GM21737 (cell line): ENCODE data around the gene BFAR.
"Not testable (repeated sequence)": the region's sequence is repeated elsewhere in the genome, so short reads cannot be mapped to it uniquely, and the experiment has no call there.

ENCODE experiments used
- ATAC-seq: cut with Tn5 transposase; IDR thresholded peaks from one replicate; pipeline ENCODE4 v1.9.1; 2021; ENCODE audit warnings: mild to moderate bottlenecking, moderate library complexity; ENCODE audit not compliant: unreplicated experiment

The BFAR gene

GRCh38 chr16:14635395-14636165 lies 2.8 kb downstream of the BFAR start:
- ATAC-seq = no peak

DNA sequence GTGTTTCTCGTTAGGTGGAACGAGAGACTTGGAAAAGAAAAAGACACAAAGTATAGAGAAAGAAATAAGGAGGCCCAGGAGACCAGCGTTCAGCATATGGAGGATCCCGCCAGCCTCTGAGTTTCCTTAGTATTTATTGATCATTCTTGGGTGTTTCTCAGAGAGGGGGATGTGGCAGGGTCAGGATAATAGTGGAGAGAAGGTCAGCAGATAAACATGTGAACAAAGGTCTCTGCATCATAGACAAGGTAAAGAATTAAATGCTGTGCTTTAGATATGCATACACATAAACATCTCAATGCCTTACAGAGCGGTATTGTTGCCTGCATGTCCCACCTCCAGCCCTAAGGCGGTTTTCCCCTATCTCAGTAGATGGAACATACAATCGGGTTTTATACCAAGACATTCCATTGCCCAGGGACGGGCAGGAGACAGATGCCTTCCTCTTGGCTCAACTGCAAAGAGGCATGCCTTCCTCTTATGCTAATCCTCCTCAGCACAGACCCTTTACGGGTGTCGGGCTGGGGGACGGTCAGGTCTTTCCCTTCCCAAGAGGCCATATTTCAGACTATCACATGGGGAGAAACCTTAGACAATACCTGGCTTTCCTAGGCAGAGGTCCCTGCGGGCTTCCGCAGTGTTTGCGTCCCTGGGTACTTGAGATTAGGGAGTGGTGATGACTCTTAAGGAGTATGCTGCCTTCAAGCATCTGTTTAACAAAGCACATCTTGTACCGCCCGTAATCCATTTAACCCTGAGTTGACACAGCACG lies 3.6 kb downstream of the BFAR start:
- not testable (repeated sequence) for ATAC-seq

DNA sequence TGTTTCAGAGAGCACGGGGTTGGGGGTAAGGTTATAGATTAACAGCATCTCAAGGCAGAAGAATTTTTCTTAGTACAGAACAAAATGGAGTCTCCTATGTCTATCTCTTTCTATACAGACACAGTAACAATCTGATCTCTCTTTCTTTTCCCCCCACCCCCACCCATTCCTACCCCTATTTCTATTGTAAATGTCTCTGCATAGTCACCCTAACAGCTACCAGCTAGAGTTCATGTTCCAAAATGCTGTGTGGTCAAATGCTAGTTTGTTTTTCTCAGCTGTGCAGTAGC lies 4.1 kb downstream of the BFAR start:
- ATAC-seq = not testable (repeated sequence)

- no peak for ATAC-seq
These were observed 7.8 kb downstream of the BFAR start for GRCh38 chr16:14640538-14640937.

- no peak for ATAC-seq
These were observed 8.5 kb downstream of the BFAR start for GRCh38 chr16:14641206-14641605.

GRCh38 chr16:14641926-14642325 lies 9.2 kb downstream of the BFAR start:
- no peak for ATAC-seq

DNA sequence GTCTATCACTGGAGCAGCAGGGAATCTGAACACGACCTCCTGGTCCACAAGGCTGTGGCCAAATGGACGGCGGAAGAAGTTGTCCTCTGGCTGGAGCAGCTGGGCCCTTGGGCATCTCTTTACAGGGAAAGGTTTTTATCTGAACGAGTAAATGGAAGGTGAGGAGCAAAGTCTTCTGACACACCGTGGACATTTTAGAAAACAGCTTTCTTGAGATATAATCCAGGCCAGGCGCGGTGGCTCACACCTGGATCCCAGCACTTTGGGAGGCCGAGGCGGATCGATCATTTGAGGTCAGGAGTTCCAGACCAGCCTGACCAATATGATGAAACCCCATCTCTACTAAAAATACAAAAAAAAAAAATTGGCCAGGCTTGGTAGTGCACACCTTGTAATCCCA lies 17.1 kb downstream of the BFAR start:
- ATAC-seq = no peak

DNA sequence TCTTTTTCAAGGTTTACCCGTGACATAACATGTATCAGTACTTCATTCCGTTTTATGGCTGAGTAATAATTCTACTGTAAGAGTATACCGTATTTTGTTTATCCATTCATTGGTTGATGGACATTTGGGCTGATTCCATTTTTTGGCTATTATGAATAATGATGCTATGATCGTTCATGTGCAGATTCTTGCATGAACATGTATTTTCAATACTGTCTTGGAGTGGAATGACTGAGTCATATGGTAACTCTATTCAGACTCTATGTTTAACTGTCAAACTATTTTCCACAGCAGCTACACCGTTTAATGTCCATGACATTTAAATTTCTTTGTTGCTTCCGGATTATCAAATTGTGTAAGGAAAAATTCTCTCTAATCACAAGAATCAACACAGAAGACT lies 17.9 kb downstream of the BFAR start:
- no peak for ATAC-seq

- ATAC-seq = no peak
These were observed 20.0 kb downstream of the BFAR start for GRCh38 chr16:14652726-14653125.

DNA sequence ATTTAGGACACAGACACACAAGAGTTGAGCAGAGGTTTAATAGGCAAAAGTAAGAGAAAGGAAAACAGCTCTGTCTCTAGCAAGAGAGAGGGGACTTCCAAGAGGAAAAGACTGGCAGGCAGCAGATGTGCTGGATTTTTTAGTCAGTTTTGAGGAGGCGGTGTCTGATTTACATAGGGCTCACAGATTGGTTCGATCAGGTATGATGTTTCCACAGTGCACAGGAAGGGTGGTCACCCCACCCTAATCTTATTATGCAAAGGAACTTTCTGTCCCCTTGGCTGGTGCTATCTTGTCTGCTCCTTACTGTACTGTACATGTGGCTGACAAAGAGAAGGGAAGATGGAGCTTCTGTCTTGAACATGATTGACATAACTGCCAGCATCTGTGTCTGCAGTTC lies 25.3 kb downstream of the BFAR start:
- peak; percentile 79 for ATAC-seq

DNA sequence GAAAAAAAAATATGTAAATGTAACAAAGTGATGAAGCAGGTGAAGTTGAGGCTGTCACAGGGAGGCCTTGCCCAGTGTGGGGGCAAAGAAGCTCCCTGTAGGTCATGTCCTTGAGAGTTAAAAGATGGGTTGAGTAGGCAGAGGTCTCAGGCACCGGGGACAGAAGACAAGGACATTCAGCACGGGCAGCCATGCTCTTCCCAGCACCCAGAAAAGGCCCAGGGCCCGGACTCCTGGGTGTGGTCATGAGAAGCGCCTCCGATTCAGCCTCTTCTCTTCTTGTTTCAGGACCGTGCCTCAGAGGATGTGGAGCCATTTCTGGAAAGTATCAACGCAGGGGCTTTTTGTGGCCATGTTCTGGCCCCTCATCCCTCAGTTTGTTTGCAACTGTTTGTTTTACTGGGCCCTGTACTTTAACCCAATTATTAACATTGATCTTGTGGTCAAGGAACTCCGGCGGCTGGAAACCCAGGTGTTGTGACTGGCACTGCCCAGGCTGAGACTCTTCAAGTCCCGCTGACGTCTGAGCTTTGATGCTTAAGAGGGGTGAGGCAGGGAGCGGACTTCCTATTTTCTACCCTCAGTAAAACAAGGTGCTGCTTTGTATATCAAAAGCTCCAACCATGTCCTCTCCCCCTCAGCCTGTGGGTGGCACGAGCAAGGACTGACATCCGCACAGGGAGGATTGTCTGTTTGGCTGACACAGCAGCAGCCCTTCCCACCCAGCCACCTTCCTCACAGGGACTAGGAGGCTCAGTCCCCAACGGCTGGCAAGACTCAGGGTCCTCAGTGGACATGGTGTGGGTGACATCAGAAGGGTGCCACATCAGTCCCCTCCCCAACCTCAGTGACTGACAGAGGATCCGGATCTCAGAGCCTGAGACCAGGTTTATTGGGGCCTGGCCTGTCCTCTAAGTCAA lies 34.9 kb downstream of the BFAR start:
- no peak for ATAC-seq

- ATAC-seq = no peak
These were observed 35.9 kb downstream of the BFAR start for GRCh38 chr16:14668556-14669223.

DNA sequence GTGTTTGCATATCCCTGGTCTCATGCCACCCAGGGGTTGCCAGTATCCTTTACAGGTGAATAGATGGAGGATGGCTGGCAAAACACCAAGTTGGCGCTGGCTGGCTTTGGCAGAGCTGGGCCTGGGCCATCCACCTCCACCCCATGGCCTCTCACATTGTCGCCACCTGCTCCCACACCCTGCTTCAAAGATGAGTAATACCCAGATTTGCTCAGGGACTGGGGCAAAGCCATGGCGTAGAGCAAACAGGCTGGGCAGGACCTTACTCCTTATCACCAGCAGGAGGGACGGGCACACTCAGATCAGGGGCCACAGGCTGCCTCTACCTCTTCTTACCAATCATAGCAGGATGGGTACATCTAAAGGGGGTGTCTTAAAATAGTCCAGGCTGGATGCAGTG lies 37.0 kb downstream of the BFAR start:
- ATAC-seq = no peak

- ATAC-seq = peak; percentile 64
These were observed 39.7 kb downstream of the BFAR start for GRCh38 chr16:14672403-14672971.

- ATAC-seq = no peak
These were observed 43.9 kb downstream of the BFAR start for GRCh38 chr16:14676633-14677032.

- no peak for ATAC-seq
These were observed 44.9 kb downstream of the BFAR start for GRCh38 chr16:14677627-14678026.

- no peak for ATAC-seq
These were observed 46.2 kb downstream of the BFAR start for GRCh38 chr16:14678748-14679497.

DNA sequence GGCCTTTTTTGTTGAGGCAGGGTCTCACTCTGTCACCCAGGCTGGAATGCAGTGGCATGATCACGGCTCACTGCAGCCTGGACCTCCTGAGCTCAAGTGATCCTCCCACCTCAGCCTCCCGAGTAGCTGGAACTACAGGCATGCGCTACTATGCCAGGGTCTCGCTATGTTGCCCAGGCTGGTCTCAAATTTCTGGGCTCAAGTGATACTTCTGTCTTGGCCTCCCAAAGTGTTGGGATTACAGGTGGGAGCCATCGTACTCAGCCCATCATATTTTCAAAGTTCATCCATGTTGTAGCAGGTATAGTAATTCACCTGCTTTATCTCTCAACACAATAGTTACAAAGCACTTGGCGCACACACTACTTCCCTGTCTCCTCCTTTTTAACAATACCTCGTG lies 47.6 kb downstream of the BFAR start:
- not testable (repeated sequence) for ATAC-seq

DNA sequence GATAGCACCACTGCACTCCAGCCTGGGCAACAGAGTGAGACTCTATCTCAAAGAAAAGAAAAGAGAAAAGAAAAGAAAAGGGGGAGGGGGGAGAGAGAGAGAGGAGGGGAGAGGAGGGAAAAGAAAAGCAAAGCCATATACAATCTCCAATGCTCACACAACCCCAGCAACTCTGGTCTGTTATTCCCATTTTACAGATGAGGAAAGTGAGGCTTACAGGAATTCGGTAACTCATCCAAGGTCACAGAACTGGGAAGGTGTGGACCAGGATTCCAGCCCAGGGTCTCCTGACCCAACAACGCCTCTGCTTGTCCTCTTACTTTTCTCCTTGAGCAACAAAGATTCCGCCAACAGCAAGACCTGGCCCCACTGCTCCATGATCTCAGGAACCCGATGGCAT lies 48.4 kb downstream of the BFAR start:
- ATAC-seq = no peak

DNA sequence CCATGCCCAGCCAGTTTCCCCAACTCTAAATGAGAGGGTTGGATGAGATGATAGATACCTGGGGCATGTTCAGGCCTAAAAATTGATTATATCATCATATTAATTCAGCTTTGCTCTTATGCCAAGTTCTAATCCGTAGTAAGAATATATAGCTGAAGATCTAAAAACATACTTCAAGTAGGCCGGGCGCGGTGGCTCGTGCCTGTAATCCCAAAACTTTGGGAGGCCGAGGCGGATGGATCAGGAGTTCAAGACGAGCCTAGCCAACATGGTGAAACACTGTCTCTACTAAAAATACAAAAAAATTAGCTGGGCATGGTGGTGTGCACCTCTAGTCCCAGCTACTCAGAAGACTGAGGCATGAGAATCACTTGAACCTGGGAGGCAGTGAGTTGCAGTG lies 49.4 kb downstream of the BFAR start:
- no peak for ATAC-seq
